ENCODE data around the gene ENPP6. TPM values are rescaled to one million over a fixed set of nuclear protein-coding genes. Genes with fewer than 3 reads are reported as not detected.

Gene ENPP6
- total and polyA plus RNA-seq, 2 experiments from 2014 or later = 0.11 TPM; not detected in 1

DNA sequence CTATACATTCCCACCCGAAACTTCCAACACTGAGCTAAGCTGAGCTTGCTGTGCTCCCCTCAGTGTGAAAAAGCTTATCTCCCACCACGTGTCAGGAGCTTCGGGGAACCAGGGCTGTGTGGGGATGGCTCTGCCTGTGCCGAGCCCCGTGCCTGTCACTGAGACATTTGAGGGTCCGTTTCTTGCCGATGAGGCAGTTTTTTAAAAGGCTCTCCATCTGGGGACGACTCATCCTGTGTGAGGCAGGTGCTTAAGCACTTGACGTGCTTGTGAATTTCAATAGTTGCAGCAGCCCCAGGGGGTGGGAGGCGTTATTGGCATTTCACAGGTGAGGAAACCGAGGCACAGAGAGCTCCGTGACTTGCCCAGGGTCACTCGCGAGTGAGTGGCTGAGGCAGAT lies 160.8 kb downstream of the ENPP6 start:
- H3K79me2 ChIP-seq (replicated peaks; ENCODE audit: insufficient read depth) = no peaks in the 10 kb centered on the region
- H3F3A ChIP-seq (replicated peaks; ENCODE audit: low read depth) = no peaks in the 10 kb centered on the region
- H3K27me3 ChIP-seq (ENCODE audit: insufficient read depth) = no peaks in the 10 kb centered on the region
- no peaks in the 10 kb centered on the region for H3K36me3 ChIP-seq (ENCODE audit: insufficient read depth)
- no peak overlapping the region for H3K4me3 ChIP-seq
- H3K27me3 Mint-ChIP-seq (ENCODE audit: insufficient read depth, low read depth, poor library complexity) = peaks cover 3% of the 10 kb centered on the region
- no peak for TF ChIP-seq STAT1 (IDR thresholded peaks at IDR 0.05; ENCODE audit: unreplicated experiment)
- TF ChIP-seq CREB1 (CRISPR knock-in tag; IDR thresholded peaks at IDR 0.05; ENCODE audit: low read depth) = no peak
- no peak for TF ChIP-seq EZH2phosphoT487 (IDR thresholded peaks at IDR 0.05; ENCODE audit: unreplicated experiment)
- no peak for TF ChIP-seq NANOG (IDR thresholded peaks at IDR 0.05; ENCODE audit: borderline replicate concordance)
- no peak for TF ChIP-seq ZNF331 (CRISPR knock-in tag; IDR thresholded peaks at IDR 0.05; ENCODE audit: low read depth)
- no peak for TF ChIP-seq JUNB (IDR thresholded peaks at IDR 0.05; ENCODE audit: unreplicated experiment)
- TF ChIP-seq, protein P1, sequence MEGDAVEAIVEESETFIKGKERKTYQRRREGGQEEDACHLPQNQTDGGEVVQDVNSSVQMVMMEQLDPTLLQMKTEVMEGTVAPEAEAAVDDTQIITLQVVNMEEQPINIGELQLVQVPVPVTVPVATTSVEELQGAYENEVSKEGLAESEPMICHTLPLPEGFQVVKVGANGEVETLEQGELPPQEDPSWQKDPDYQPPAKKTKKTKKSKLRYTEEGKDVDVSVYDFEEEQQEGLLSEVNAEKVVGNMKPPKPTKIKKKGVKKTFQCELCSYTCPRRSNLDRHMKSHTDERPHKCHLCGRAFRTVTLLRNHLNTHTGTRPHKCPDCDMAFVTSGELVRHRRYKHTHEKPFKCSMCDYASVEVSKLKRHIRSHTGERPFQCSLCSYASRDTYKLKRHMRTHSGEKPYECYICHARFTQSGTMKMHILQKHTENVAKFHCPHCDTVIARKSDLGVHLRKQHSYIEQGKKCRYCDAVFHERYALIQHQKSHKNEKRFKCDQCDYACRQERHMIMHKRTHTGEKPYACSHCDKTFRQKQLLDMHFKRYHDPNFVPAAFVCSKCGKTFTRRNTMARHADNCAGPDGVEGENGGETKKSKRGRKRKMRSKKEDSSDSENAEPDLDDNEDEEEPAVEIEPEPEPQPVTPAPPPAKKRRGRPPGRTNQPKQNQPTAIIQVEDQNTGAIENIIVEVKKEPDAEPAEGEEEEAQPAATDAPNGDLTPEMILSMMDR (conservative IDR thresholded peaks at IDR 0.05; ENCODE audit: low read depth in 2 of 2) = no peak
- TF ChIP-seq POLR2AphosphoS5 (IDR thresholded peaks at IDR 0.05; ENCODE audit: low read depth) = no peak
- no peak for ATAC-seq
- no peak overlapping the region for H3K27ac Mint-ChIP-seq
- no peak overlapping the region; the same call in 1 of the 2 replicates for H2AFZ ChIP-seq
- no peaks in the 10 kb centered on the region for H3K4me1 ChIP-seq (ENCODE audit: insufficient read depth)
- H3K9me2 ChIP-seq (ENCODE audit: insufficient read depth) = no peaks in the 10 kb centered on the region
- H3K4me3 Mint-ChIP-seq = no peak overlapping the region
- no peak overlapping the region for H3K27ac ChIP-seq (ENCODE audit: low read depth)
- peak; percentile 21 for DNase-seq (ENCODE audit: low spot score)
- no peaks in the 10 kb centered on the region for H3K36me3 Mint-ChIP-seq (ENCODE audit: low read depth)
- no peaks in the 10 kb centered on the region for H4K20me1 ChIP-seq (replicated peaks; ENCODE audit: insufficient read depth)
- no peak overlapping the region for H3K4me2 ChIP-seq
- H3K4me1 Mint-ChIP-seq = peaks cover 18% of the 10 kb centered on the region
- H3K9me3 Mint-ChIP-seq = no peaks in the 10 kb centered on the region

DNA sequence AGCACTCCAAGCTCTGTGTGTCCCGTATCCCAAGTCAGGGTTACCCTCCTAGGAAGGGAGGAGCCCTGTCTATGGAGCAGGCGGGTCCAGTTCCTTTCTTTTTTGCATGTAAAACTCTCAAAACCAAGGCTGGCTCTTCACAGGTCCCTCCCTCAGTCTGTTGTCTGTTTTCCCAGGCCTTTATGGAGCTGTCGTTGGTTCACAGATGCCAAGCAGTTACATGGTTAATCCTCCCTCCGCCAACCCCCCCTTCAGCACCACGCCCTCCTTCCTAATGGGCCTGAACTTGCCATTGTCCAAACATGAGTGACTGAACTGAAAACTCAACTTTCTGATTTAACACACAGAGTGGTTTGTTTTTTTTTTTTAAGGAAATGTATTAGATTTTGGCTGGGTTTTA lies 164.2 kb downstream of the ENPP6 start:
- H3K36me3 Mint-ChIP-seq (ENCODE audit: low read depth) = no peaks in the 10 kb centered on the region; the same call in 2 of the 3 replicates
- Histone ChIP-seq H3K79me2 (replicated peaks; ENCODE audit: insufficient read depth) (no peaks in the 10 kb centered on the region), H3K4me2 (no peak overlapping the region), H2AFZ (peak overlapping the region; percentile 63; the same call in 1 of the 2 replicates), H3K36me3 (ENCODE audit: insufficient read depth) (no peaks in the 10 kb centered on the region), H3F3A (replicated peaks; ENCODE audit: low read depth) (no peaks in the 10 kb centered on the region), H3K27me3 (ENCODE audit: insufficient read depth) (no peaks in the 10 kb centered on the region), H3K4me1 (ENCODE audit: insufficient read depth) (no peaks in the 10 kb centered on the region), H4K20me1 (replicated peaks; ENCODE audit: insufficient read depth) (no peaks in the 10 kb centered on the region), H3K9me2 (ENCODE audit: insufficient read depth) (no peaks in the 10 kb centered on the region), H3K27ac (ENCODE audit: low read depth) (no peak overlapping the region), H3K4me3 (no peak overlapping the region)
- H3K4me1 Mint-ChIP-seq = peaks cover 11% of the 10 kb centered on the region
- ATAC-seq = peak; percentile 46
- H3K9me3 Mint-ChIP-seq = peaks cover 10% of the 10 kb centered on the region; the same call in 1 of the 3 replicates
- no peak overlapping the region for H3K4me3 Mint-ChIP-seq
- no peaks in the 10 kb centered on the region for H3K27me3 Mint-ChIP-seq (ENCODE audit: insufficient read depth, low read depth, poor library complexity)
- DNase-seq (ENCODE audit: low spot score) = no peak
- H3K27ac Mint-ChIP-seq = no peak overlapping the region
- TF ChIP-seq STAT1 (IDR thresholded peaks at IDR 0.05; ENCODE audit: unreplicated experiment) = no peak
- TF ChIP-seq, protein P2, sequence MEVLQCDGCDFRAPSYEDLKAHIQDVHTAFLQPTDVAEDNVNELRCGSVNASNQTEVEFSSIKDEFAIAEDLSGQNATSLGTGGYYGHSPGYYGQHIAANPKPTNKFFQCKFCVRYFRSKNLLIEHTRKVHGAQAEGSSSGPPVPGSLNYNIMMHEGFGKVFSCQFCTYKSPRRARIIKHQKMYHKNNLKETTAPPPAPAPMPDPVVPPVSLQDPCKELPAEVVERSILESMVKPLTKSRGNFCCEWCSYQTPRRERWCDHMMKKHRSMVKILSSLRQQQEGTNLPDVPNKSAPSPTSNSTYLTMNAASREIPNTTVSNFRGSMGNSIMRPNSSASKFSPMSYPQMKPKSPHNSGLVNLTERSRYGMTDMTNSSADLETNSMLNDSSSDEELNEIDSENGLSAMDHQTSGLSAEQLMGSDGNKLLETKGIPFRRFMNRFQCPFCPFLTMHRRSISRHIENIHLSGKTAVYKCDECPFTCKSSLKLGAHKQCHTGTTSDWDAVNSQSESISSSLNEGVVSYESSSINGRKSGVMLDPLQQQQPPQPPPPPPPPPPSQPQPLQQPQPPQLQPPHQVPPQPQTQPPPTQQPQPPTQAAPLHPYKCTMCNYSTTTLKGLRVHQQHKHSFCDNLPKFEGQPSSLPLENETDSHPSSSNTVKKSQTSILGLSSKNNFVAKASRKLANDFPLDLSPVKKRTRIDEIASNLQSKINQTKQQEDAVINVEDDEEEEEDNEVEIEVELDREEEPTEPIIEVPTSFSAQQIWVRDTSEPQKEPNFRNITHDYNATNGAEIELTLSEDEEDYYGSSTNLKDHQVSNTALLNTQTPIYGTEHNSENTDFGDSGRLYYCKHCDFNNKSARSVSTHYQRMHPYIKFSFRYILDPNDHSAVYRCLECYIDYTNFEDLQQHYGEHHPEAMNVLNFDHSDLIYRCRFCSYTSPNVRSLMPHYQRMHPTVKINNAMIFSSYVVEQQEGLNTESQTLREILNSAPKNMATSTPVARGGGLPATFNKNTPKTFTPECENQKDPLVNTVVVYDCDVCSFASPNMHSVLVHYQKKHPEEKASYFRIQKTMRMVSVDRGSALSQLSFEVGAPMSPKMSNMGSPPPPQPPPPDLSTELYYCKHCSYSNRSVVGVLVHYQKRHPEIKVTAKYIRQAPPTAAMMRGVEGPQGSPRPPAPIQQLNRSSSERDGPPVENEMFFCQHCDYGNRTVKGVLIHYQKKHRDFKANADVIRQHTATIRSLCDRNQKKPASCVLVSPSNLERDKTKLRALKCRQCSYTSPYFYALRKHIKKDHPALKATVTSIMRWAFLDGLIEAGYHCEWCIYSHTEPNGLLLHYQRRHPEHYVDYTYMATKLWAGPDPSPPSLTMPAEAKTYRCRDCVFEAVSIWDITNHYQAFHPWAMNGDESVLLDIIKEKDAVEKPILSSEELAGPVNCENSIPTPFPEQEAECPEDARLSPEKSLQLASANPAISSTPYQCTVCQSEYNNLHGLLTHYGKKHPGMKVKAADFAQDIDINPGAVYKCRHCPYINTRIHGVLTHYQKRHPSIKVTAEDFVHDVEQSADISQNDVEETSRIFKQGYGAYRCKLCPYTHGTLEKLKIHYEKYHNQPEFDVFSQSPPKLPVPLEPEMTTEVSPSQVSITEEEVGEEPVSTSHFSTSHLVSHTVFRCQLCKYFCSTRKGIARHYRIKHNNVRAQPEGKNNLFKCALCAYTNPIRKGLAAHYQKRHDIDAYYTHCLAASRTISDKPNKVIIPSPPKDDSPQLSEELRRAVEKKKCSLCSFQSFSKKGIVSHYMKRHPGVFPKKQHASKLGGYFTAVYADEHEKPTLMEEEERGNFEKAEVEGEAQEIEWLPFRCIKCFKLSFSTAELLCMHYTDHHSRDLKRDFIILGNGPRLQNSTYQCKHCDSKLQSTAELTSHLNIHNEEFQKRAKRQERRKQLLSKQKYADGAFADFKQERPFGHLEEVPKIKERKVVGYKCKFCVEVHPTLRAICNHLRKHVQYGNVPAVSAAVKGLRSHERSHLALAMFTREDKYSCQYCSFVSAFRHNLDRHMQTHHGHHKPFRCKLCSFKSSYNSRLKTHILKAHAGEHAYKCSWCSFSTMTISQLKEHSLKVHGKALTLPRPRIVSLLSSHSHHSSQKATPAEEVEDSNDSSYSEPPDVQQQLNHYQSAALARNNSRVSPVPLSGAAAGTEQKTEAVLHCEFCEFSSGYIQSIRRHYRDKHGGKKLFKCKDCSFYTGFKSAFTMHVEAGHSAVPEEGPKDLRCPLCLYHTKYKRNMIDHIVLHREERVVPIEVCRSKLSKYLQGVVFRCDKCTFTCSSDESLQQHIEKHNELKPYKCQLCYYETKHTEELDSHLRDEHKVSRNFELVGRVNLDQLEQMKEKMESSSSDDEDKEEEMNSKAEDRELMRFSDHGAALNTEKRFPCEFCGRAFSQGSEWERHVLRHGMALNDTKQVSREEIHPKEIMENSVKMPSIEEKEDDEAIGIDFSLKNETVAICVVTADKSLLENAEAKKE (CRISPR knock-in tag; IDR thresholded peaks at IDR 0.05) = no peak
- no peak for TF ChIP-seq NANOG (IDR thresholded peaks at IDR 0.05; ENCODE audit: borderline replicate concordance)
- TF ChIP-seq, protein P1 (conservative IDR thresholded peaks at IDR 0.05; ENCODE audit: low read depth in 2 of 2) = no peak
- TF ChIP-seq, protein P3, sequence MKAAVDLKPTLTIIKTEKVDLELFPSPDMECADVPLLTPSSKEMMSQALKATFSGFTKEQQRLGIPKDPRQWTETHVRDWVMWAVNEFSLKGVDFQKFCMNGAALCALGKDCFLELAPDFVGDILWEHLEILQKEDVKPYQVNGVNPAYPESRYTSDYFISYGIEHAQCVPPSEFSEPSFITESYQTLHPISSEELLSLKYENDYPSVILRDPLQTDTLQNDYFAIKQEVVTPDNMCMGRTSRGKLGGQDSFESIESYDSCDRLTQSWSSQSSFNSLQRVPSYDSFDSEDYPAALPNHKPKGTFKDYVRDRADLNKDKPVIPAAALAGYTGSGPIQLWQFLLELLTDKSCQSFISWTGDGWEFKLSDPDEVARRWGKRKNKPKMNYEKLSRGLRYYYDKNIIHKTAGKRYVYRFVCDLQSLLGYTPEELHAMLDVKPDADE (IDR thresholded peaks at IDR 0.05) = no peak
